MM.1S (cell line): Measurements from ENCODE around the gene ARRDC3.
A peak's percentile ranks its signal among the peaks of the same experiment; 100 is the strongest.

Experiments
- DNase-seq: peaks from one replicate; pipeline ENCODE4 v3.0.0-alpha.2; 2015
- H2AFZ ChIP-seq: fragments of 300-600 bp; sonication (generic); 2 replicates; pipeline ENCODE4 v1.6.0; 2016; ENCODE audit warnings: antibody characterized with exemption, low read length
- H3F3A ChIP-seq: fragments of 300-600 bp; sonication (generic); 2 replicates; pipeline ENCODE4 v1.6.1; 2016; ENCODE audit warnings: mild to moderate bottlenecking, antibody characterized with exemption, low read length, moderate library complexity, mixed read lengths; ENCODE audit not compliant: insufficient read depth
- H3K27ac ChIP-seq: fragments of 300-600 bp; sonication (generic); 2 replicates; pipeline ENCODE4 v1.5.1; 2016; ENCODE audit warnings: mild to moderate bottlenecking, low read length
- H3K27me3 ChIP-seq: fragments of 300-600 bp; sonication (generic); replicated peaks from 2 replicates; pipeline ENCODE4 v1.6.0; 2016; ENCODE audit warnings: low read length; ENCODE audit not compliant: insufficient read depth
- H3K36me3 ChIP-seq: fragments of 300-600 bp; sonication (generic); replicated peaks from 2 replicates; pipeline ENCODE4 v1.6.1; 2016; ENCODE audit warnings: mild to moderate bottlenecking, low read length, mixed read lengths; ENCODE audit not compliant: insufficient read depth
- H3K4me1 ChIP-seq: fragments of 300-600 bp; sonication (generic); 2 replicates; pipeline ENCODE4 v1.6.1; 2016; ENCODE audit warnings: low read length, mixed read lengths
- H3K4me2 ChIP-seq: fragments of 300-600 bp; sonication (generic); 2 replicates; pipeline ENCODE4 v1.6.0; 2016; ENCODE audit warnings: low read depth, low read length
- H3K4me3 ChIP-seq: fragments of 300-600 bp; sonication (generic); 2 replicates; pipeline ENCODE4 v1.5.1; 2016; ENCODE audit warnings: low read length, mixed read lengths
- H3K79me2 ChIP-seq: fragments of 300-600 bp; sonication (generic); 2 replicates; pipeline ENCODE4 v1.6.1; 2016; ENCODE audit warnings: mixed run types, low read length, mixed read lengths
- H3K9ac ChIP-seq: fragments of 300-600 bp; sonication (generic); 2 replicates; pipeline ENCODE4 v1.6.1; 2016; ENCODE audit warnings: low read length, mixed read lengths
- H3K9me2 ChIP-seq: fragments of 300-600 bp; sonication (generic); replicated peaks from 2 replicates; pipeline ENCODE4 v1.6.1; 2016; ENCODE audit warnings: mild to moderate bottlenecking, low read length, mixed read lengths; ENCODE audit not compliant: insufficient read depth
- H3K9me3 ChIP-seq: fragments of 300-600 bp; sonication (generic); replicated peaks from 2 replicates; pipeline ENCODE4 v1.6.1; 2016; ENCODE audit warnings: mild to moderate bottlenecking, low read length, mixed read lengths; ENCODE audit not compliant: insufficient read depth
- H4K20me1 ChIP-seq: fragments of 300-600 bp; sonication (generic); 2 replicates; pipeline ENCODE4 v1.6.1; 2016; ENCODE audit warnings: mild to moderate bottlenecking, low read length, moderate library complexity, mixed read lengths; ENCODE audit not compliant: insufficient read depth
- CTCF ChIP-seq: fragments of 300-600 bp; sonication (generic); IDR thresholded peaks from 2 replicates; pipeline ENCODE4 v1.5.1; 2016; ENCODE audit warnings: antibody characterized with exemption, low read length, mixed read lengths
- EZH2 ChIP-seq: fragments of 300-600 bp; sonication (generic); optimal IDR thresholded peaks from 2 replicates; pipeline ENCODE3; 2017; ENCODE audit warnings: low read depth, mild to moderate bottlenecking, antibody characterized with exemption, low read length, mixed read lengths
- EZH2phosphoT487 ChIP-seq: fragments of 300-600 bp; sonication (generic); IDR thresholded peaks from 2 replicates; pipeline ENCODE4 v1.6.1; 2018; ENCODE audit warnings: antibody characterized with exemption, low read length

ARRDC3 gene

GRCh38 chr5:91382530-91383026 lies 539 bp downstream of the ARRDC3 start:
- peak overlapping the region; percentile 98 for H3K27ac ChIP-seq
- peak overlapping the region; percentile 98 for H3K4me3 ChIP-seq
- peak overlapping the region; percentile 49; the same call in 1 of the 2 replicates for H3K4me2 ChIP-seq
- no peak overlapping the region for H2AFZ ChIP-seq
- no peaks in the 10 kb centered on the region; the same call in 1 of the 2 replicates for H3K36me3 ChIP-seq
- no peaks in the 10 kb centered on the region for H3K9me2 ChIP-seq
- DNase-seq: peak; percentile 68
- peaks cover 49% of the 10 kb centered on the region for H3F3A ChIP-seq
- no peaks in the 10 kb centered on the region for H4K20me1 ChIP-seq
- H3K4me1 ChIP-seq: 0 out of 2 replicates have a peak, but pooled peaks cover 6% of the 10 kb centered on the region
- no peaks in the 10 kb centered on the region for H3K9me3 ChIP-seq
- H3K9ac ChIP-seq: peak overlapping the region; percentile 100
- TF ChIP-seq EZH2: no peak
- TF ChIP-seq CTCF: no peak
- no peak for TF ChIP-seq EZH2phosphoT487
- H3K79me2 ChIP-seq: peaks cover 58% of the 10 kb centered on the region
- no peaks in the 10 kb centered on the region for H3K27me3 ChIP-seq

DNA sequence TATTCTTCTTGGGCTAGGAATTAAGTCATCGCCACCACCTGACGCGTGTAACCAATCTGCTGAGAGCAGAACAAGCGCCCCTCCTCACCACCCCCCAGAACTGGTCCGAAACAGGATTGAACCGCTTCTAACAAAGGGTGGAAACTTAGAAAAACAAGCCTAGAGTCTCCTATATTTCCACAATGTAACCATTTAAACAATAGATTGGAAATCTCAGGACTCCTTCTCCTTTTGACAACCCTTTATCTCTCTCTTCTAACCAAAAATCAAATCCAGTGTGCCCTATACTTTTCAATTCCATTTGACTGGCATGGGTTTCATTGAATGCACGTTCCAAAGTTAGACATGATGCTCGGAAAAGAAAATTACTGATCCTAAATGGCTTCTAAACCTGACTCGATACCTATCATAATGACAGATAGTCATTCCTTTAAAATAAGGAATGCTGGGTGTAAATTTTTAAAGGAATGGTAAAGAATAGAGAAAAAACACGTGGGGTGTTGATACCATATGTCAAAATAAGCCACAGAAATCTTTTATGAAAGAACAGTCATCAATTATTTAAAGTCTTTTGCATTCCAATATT lies 1.2 kb downstream of the ARRDC3 start:
- peaks cover 65% of the 10 kb centered on the region for H3K79me2 ChIP-seq
- H3K27ac ChIP-seq: peak overlapping the region; percentile 98
- no peaks in the 10 kb centered on the region; the same call in 1 of the 2 replicates for H4K20me1 ChIP-seq

DNA sequence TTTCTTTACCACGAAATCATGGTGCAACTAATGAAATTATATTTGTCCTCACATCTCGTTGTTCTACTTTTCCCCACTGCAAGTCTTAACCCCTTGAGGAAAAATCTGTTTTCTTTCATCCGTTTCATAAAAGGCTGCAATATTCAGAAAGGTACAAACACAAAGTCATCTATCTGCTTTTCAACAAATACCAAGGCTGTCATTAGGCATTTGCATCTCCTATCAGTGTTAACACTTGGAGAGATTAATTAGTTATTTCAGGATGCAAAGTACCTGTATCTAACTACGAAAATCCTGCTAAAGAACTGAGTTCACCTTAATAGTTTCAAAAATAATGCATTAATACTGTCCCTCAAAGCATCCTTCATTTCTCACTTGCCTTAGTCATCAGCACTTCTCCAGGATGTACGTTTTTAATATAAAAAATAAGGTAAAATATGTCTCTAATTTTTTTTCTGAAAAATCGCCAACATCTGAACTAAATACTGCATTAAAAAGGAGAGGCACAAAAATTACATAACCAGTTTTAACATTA lies 1.8 kb downstream of the ARRDC3 start:
- peak overlapping the region; percentile 100 for H3K9ac ChIP-seq
- H2AFZ ChIP-seq: no peak overlapping the region
- no peaks in the 10 kb centered on the region for H3K27me3 ChIP-seq
- no peak for TF ChIP-seq CTCF
- no peak for TF ChIP-seq EZH2phosphoT487
- TF ChIP-seq EZH2: no peak
- H4K20me1 ChIP-seq: no peaks in the 10 kb centered on the region; the same call in 1 of the 2 replicates
- peak overlapping the region; percentile 49 for H3K4me2 ChIP-seq
- H3K36me3 ChIP-seq: no peaks in the 10 kb centered on the region; the same call in 1 of the 2 replicates
- H3F3A ChIP-seq: peaks cover 52% of the 10 kb centered on the region
- DNase-seq: no peak
- no peaks in the 10 kb centered on the region for H3K9me3 ChIP-seq
- H3K27ac ChIP-seq: peak overlapping the region; percentile 98
- H3K4me1 ChIP-seq: 0 out of 2 replicates have a peak, but pooled peaks cover 6% of the 10 kb centered on the region
- H3K4me3 ChIP-seq: peak overlapping the region; percentile 98
- H3K79me2 ChIP-seq: peaks cover 70% of the 10 kb centered on the region
- H3K9me2 ChIP-seq: no peaks in the 10 kb centered on the region

More for the DNA sequence above, 1.2 kb downstream of the ARRDC3 start:
- no peaks in the 10 kb centered on the region; the same call in 1 of the 2 replicates for H3K36me3 ChIP-seq
- H3K9me3 ChIP-seq: no peaks in the 10 kb centered on the region
- peak; percentile 91 for DNase-seq
- peak overlapping the region; percentile 100 for H3K9ac ChIP-seq
- H2AFZ ChIP-seq: no peak overlapping the region
- peak overlapping the region; percentile 98 for H3K4me3 ChIP-seq
- TF ChIP-seq CTCF: no peak
- TF ChIP-seq EZH2phosphoT487: no peak
- no peak for TF ChIP-seq EZH2
- 0 out of 2 replicates have a peak, but pooled peaks cover 6% of the 10 kb centered on the region for H3K4me1 ChIP-seq
- H3F3A ChIP-seq: peaks cover 49% of the 10 kb centered on the region
- peak overlapping the region; percentile 49; the same call in 1 of the 2 replicates for H3K4me2 ChIP-seq
- H3K9me2 ChIP-seq: no peaks in the 10 kb centered on the region
- H3K27me3 ChIP-seq: no peaks in the 10 kb centered on the region
